Nephron (organoid): ENCODE measurements around the gene KIF9.

Experiments
- H3K27ac Mint-ChIP-seq, 3 experiments: 2 replicates each; pipeline ENCODE4 v1.8.0; 2020; ENCODE audit warnings: mixed read lengths in 3 of 3, mild to moderate bottlenecking in 2 of 3, moderate library complexity in 1 of 3
- H3K27me3 Mint-ChIP-seq: 2 replicates; pipeline ENCODE4 v1.8.0; 2021; ENCODE audit warnings: low read depth, mild to moderate bottlenecking, moderate library complexity, mixed read lengths
- H3K36me3 Mint-ChIP-seq: 2 replicates; pipeline ENCODE4 v1.8.0; 2020; ENCODE audit warnings: low read depth, mixed read lengths
- H3K4me1 Mint-ChIP-seq: 2 replicates; pipeline ENCODE4 v1.8.0; 2020; ENCODE audit warnings: mixed read lengths
- H3K4me3 Mint-ChIP-seq, 3 experiments: 2 replicates each; pipeline ENCODE4 v1.8.0; 2020; ENCODE audit warnings: mild to moderate bottlenecking in 3 of 3, mixed read lengths in 3 of 3, moderate library complexity in 2 of 3
- H3K9me3 Mint-ChIP-seq: 2 replicates; pipeline ENCODE4 v1.8.0; 2020; ENCODE audit warnings: mixed read lengths
- TF ChIP-seq, protein P1 (sequence below), 3 experiments: fragments of 200-600 bp; sonication (generic); IDR thresholded peaks; one replicate each; pipeline ENCODE4 v1.5.0; 2021; ENCODE audit warnings: antibody characterized with exemption in 3 of 3; ENCODE audit not compliant: unreplicated experiment in 3 of 3

Gene KIF9

GRCh38 chr3:47301456-47301855 is 18.9 kb upstream of the KIF9 start:
- H3K36me3 Mint-ChIP-seq, result peaks cover 51% of the 10 kb centered on the region

GRCh38 chr3:47299381-47300318 is 17.1 kb upstream of the KIF9 start:
- Mint-ChIP-seq H3K9me3 (no peaks in the 10 kb centered on the region), H3K27me3 (no peaks in the 10 kb centered on the region), H3K27ac (no peak overlapping the region), H3K36me3 (peaks cover 36% of the 10 kb centered on the region), H3K4me1 (no peaks in the 10 kb centered on the region), H3K4me3 (no peak overlapping the region)
- TF ChIP-seq, protein P1, sequence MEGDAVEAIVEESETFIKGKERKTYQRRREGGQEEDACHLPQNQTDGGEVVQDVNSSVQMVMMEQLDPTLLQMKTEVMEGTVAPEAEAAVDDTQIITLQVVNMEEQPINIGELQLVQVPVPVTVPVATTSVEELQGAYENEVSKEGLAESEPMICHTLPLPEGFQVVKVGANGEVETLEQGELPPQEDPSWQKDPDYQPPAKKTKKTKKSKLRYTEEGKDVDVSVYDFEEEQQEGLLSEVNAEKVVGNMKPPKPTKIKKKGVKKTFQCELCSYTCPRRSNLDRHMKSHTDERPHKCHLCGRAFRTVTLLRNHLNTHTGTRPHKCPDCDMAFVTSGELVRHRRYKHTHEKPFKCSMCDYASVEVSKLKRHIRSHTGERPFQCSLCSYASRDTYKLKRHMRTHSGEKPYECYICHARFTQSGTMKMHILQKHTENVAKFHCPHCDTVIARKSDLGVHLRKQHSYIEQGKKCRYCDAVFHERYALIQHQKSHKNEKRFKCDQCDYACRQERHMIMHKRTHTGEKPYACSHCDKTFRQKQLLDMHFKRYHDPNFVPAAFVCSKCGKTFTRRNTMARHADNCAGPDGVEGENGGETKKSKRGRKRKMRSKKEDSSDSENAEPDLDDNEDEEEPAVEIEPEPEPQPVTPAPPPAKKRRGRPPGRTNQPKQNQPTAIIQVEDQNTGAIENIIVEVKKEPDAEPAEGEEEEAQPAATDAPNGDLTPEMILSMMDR (IDR thresholded peaks at IDR 0.05; ENCODE audit: unreplicated experiment in 3 of 3), result no peak

More at GRCh38 chr3:47301456-47301855, 18.9 kb upstream of the KIF9 start:
- no peak overlapping the region for H3K27ac Mint-ChIP-seq
- H3K4me1 Mint-ChIP-seq, result no peaks in the 10 kb centered on the region
- no peaks in the 10 kb centered on the region for H3K9me3 Mint-ChIP-seq
- H3K4me3 Mint-ChIP-seq, result no peak overlapping the region
- TF ChIP-seq, protein P1 (IDR thresholded peaks at IDR 0.05; ENCODE audit: unreplicated experiment in 3 of 3), result no peak
- no peaks in the 10 kb centered on the region for H3K27me3 Mint-ChIP-seq

DNA sequence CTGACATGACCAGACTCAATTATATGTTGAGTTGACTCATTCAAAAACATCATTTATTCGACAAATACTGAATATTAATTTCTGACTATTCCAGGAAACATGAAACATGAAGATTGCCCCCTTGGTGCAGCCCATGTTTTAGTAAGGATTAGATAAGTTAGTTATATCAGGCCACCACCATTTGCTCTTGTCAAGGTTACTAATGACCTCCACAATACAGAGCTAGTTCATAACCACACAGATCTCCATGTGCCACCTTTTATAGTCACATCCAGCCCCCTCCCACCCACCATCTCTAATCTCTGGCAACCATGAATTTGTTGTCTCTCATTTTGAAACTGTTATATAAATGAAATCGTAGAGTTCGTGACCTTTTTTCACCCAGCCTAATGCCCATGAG is 15.8 kb upstream of the KIF9 start:
- Mint-ChIP-seq H3K36me3 (peaks cover 30% of the 10 kb centered on the region), H3K27me3 (no peaks in the 10 kb centered on the region), H3K4me3 (no peak overlapping the region), H3K27ac (no peak overlapping the region), H3K9me3 (no peaks in the 10 kb centered on the region), H3K4me1 (no peaks in the 10 kb centered on the region)
- TF ChIP-seq, protein P1 (IDR thresholded peaks at IDR 0.05; ENCODE audit: unreplicated experiment in 3 of 3), result no peak

GRCh38 chr3:47296562-47297302 is 14.1 kb upstream of the KIF9 start:
- TF ChIP-seq, protein P1 (IDR thresholded peaks at IDR 0.05; ENCODE audit: unreplicated experiment in 3 of 3), result no peak
- H3K36me3 Mint-ChIP-seq, result peaks cover 15% of the 10 kb centered on the region
- H3K27me3 Mint-ChIP-seq, result no peaks in the 10 kb centered on the region
- no peak overlapping the region for H3K4me3 Mint-ChIP-seq
- no peaks in the 10 kb centered on the region for H3K9me3 Mint-ChIP-seq
- H3K4me1 Mint-ChIP-seq, result no peaks in the 10 kb centered on the region
- no peak overlapping the region for H3K27ac Mint-ChIP-seq

- H3K27ac Mint-ChIP-seq, result no peak overlapping the region
- no peaks in the 10 kb centered on the region for H3K9me3 Mint-ChIP-seq
- H3K36me3 Mint-ChIP-seq, result peaks cover 9% of the 10 kb centered on the region
- TF ChIP-seq, protein P1 (IDR thresholded peaks at IDR 0.05; ENCODE audit: unreplicated experiment in 3 of 3), result no peak
- H3K4me3 Mint-ChIP-seq, result no peak overlapping the region
- H3K4me1 Mint-ChIP-seq, result no peaks in the 10 kb centered on the region
- no peaks in the 10 kb centered on the region for H3K27me3 Mint-ChIP-seq
These were observed 13.4 kb upstream of the KIF9 start for GRCh38 chr3:47295976-47296375.
